ENCODE measurements around the gene KRT9. TPM values are rescaled to one million over a fixed set of nuclear protein-coding genes. Genes with fewer than 3 reads are reported as not detected.
"Not testable (repeated sequence)": the region's sequence is repeated elsewhere in the genome, so short reads cannot be mapped to it uniquely, and the experiment has no call there.

The KRT9 gene
- total and polyA plus RNA-seq, 12 donors: 0.14 to 2.1 (median 0.46) TPM; not detected in 8

DNA sequence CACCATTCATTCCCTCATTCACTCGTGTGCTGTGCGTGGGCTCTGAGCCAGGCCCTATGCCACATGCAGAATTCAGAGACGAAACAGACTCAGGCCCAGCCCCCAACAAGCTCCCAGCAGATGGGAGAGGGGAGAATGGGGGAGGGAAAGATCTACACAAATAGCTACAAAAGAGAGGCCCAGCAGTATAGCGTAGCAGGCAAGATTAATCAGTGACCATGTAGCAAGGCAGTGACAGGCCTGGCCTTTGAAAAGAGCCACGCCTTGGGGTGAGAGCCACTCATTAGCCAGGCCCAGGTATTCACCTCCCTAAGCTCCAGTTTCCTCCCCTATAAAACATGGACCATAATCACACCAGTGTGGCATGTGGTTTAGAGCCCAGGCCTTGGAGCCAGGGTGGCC is 27.4 kb downstream of the KRT9 start:
- WGBS, 4 donors: 55 to 70% (median 69%) methylated on average over 5 of the region's 5 CpGs
- TF ChIP-seq, protein P1, sequence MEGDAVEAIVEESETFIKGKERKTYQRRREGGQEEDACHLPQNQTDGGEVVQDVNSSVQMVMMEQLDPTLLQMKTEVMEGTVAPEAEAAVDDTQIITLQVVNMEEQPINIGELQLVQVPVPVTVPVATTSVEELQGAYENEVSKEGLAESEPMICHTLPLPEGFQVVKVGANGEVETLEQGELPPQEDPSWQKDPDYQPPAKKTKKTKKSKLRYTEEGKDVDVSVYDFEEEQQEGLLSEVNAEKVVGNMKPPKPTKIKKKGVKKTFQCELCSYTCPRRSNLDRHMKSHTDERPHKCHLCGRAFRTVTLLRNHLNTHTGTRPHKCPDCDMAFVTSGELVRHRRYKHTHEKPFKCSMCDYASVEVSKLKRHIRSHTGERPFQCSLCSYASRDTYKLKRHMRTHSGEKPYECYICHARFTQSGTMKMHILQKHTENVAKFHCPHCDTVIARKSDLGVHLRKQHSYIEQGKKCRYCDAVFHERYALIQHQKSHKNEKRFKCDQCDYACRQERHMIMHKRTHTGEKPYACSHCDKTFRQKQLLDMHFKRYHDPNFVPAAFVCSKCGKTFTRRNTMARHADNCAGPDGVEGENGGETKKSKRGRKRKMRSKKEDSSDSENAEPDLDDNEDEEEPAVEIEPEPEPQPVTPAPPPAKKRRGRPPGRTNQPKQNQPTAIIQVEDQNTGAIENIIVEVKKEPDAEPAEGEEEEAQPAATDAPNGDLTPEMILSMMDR (IDR thresholded peaks at IDR 0.05): no peak
- TF ChIP-seq POLR2A (IDR thresholded peaks at IDR 0.05): no peak
- DNase-seq: no peak
- Histone ChIP-seq H3K36me3 (replicated peaks in 1 of 2) (no peaks in the 10 kb centered on the region), H3K4me1 (replicated peaks in 1 of 2) (peaks cover 15 to 19% of the 10 kb centered on the region in 2 donors), H3K27ac (no peak overlapping the region), H3K4me3 (no peak overlapping the region), H3K27me3 (no peaks in the 10 kb centered on the region), H3K9me3 (replicated peaks in 1 of 3) (no peaks in the 10 kb centered on the region)
- intact Hi-C loops (cut with DNase I): no loop called here

- WGBS, 4 donors: 80 to 89% (median 83%) methylated on average over 10 of the region's 10 CpGs
- H3K9me3 ChIP-seq (replicated peaks in 1 of 3); H3K36me3 ChIP-seq (replicated peaks in 1 of 2); H3K4me1 ChIP-seq (replicated peaks in 1 of 2); H3K4me3 ChIP-seq; H3K27ac ChIP-seq; DNase-seq; intact Hi-C loops (cut with DNase I); H3K27me3 ChIP-seq: not testable (repeated sequence)
These were observed 29.1 kb downstream of the KRT9 start for GRCh38 chr17:41542786-41543185.

DNA sequence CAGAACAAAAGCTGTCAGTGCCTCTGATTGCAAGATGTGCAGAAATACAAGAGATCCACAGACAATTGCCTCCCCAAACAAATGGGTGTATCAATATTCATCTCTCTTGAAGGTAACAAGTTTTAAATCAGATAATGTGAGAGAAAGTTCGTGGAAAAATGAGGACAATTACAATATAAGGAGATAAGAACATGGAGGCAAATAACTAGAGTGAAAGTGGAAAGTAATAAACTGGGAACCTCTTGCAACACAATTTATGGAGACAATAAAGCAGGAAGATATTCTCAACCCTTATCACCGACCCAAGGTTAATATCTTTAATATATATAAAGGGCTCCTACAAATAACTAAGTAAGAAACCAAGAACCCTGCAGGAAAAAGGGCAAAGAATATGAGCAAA is 29.5 kb downstream of the KRT9 start:
- no peaks in the 10 kb centered on the region for H3K27me3 ChIP-seq
- no peak for DNase-seq
- H3K36me3 ChIP-seq (replicated peaks in 1 of 2): no peaks in the 10 kb centered on the region
- no peak overlapping the region for H3K4me3 ChIP-seq
- H3K4me1 ChIP-seq (replicated peaks in 1 of 2): no peaks in the 10 kb centered on the region
- TF ChIP-seq, protein P1 (IDR thresholded peaks at IDR 0.05): no peak
- no peak for TF ChIP-seq POLR2A (IDR thresholded peaks at IDR 0.05)
- WGBS, 4 donors: 41 to 55% (median 46%) methylated on average over 2 of the region's 2 CpGs
- no peak overlapping the region for H3K27ac ChIP-seq
- no peaks in the 10 kb centered on the region for H3K9me3 ChIP-seq (replicated peaks in 1 of 3)
- intact Hi-C loops (cut with DNase I): no loop called here

- no peak overlapping the region for H3K4me3 ChIP-seq
- no peak for TF ChIP-seq POLR2A (IDR thresholded peaks at IDR 0.05)
- TF ChIP-seq, protein P1 (IDR thresholded peaks at IDR 0.05): no peak
- intact Hi-C loops (cut with DNase I): no loop called here
- no peak for DNase-seq
- no peaks in the 10 kb centered on the region for H3K4me1 ChIP-seq (replicated peaks in 1 of 2)
- 83 to 89% (median 86%) methylated on average over 10 of the region's 10 CpGs for WGBS, 4 donors
- H3K27me3 ChIP-seq: no peaks in the 10 kb centered on the region
- no peaks in the 10 kb centered on the region for H3K9me3 ChIP-seq (replicated peaks in 1 of 3)
- H3K36me3 ChIP-seq (replicated peaks in 1 of 2): no peaks in the 10 kb centered on the region
- H3K27ac ChIP-seq: no peak overlapping the region
These were observed 30.8 kb downstream of the KRT9 start for GRCh38 chr17:41540921-41541625.

Measured in adrenal gland (tissue), 12 donors.